Measurements from ENCODE around the gene CLIP1.
"Not testable (repeated sequence)": the region's sequence is repeated elsewhere in the genome, so short reads cannot be mapped to it uniquely, and the experiment has no call there.

CLIP1 gene

GRCh38 chr12:122399592-122400373 is 22.7 kb downstream of the CLIP1 start:
- Mint-ChIP-seq H3K9me3 (no peaks in the 10 kb centered on the region), H3K4me3 (no peak overlapping the region), H3K4me1 (ENCODE audit: low read depth in 2 of 2) (peaks cover 18 to 24% of the 10 kb centered on the region in 2 donors), H3K27ac (peak overlapping the region; percentile 29 to 81), H3K27me3 (no peaks in the 10 kb centered on the region), H3K36me3 (ENCODE audit: insufficient read depth) (peaks cover 24% of the 10 kb centered on the region)
- DNase-seq (peak; percentile 13 to 37 (median 27)), ATAC-seq (replicated peaks) (peak; percentile 80)

DNA sequence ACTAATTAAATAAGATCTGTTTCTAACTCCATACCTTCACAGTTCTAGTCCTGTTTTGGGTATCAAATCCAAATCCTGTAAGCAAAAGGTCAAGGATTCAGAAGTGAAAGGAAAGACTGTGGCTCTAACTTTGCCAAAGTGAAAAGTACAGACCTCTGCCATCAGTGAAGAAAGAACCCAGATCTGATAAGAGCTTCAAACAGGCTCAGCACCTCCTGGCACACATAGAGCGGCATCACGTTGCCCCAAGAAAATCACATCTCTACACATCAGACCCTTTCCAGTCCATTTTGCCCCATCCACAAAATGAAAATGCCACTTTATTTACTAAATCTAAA is 23.2 kb downstream of the CLIP1 start:
- H3K4me3 Mint-ChIP-seq = no peak overlapping the region
- H3K27ac Mint-ChIP-seq = peak overlapping the region; percentile 29 to 81
- peaks cover 24% of the 10 kb centered on the region for H3K36me3 Mint-ChIP-seq (ENCODE audit: insufficient read depth)

DNA sequence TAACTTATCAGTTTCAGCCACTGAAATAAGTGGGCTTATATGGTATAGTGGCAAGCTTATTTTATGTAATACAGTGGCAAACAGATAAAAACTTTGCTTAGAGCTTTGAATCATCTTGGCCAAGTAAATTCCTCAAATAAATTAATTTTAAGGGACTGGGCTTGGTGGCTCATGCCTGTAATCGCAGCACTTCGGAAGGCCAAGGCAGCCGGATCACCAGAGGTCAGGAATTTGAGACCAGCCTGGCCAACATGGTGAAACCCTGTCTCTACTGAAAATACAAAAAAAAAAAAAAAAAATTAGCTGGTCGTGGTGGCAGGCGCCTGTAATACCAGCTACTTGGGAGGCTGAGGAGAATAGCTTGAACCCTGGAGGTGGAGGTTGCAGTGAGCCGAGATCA is 24.5 kb downstream of the CLIP1 start:
- ATAC-seq (replicated peaks); H3K27ac Mint-ChIP-seq; H3K27me3 Mint-ChIP-seq; DNase-seq; H3K4me3 Mint-ChIP-seq; H3K9me3 Mint-ChIP-seq: not testable (repeated sequence)
- Mint-ChIP-seq H3K36me3 (ENCODE audit: insufficient read depth) (peaks cover 24% of the 10 kb centered on the region), H3K4me1 (ENCODE audit: low read depth in 2 of 2) (peaks cover 13 to 17% of the 10 kb centered on the region in 2 donors)

More for the DNA sequence above, 23.2 kb downstream of the CLIP1 start:
- DNase-seq (no peak), ATAC-seq (replicated peaks) (no peak)
- no peaks in the 10 kb centered on the region for H3K9me3 Mint-ChIP-seq
- peaks cover 18 to 23% of the 10 kb centered on the region in 2 donors for H3K4me1 Mint-ChIP-seq (ENCODE audit: low read depth in 2 of 2)
- no peaks in the 10 kb centered on the region for H3K27me3 Mint-ChIP-seq

GRCh38 chr12:122395319-122395718 is 27.1 kb downstream of the CLIP1 start:
- H3K9me3 Mint-ChIP-seq = no peaks in the 10 kb centered on the region
- DNase-seq (no peak), ATAC-seq (replicated peaks) (no peak)
- H3K4me1 Mint-ChIP-seq (ENCODE audit: low read depth in 2 of 2) = peaks cover 9 to 17% of the 10 kb centered on the region in 2 donors
- H3K36me3 Mint-ChIP-seq (ENCODE audit: insufficient read depth) = peaks cover 18% of the 10 kb centered on the region
- peak overlapping the region in 1 of 2 donors; percentile 36 for H3K27ac Mint-ChIP-seq
- H3K4me3 Mint-ChIP-seq = no peak overlapping the region
- no peaks in the 10 kb centered on the region for H3K27me3 Mint-ChIP-seq

DNA sequence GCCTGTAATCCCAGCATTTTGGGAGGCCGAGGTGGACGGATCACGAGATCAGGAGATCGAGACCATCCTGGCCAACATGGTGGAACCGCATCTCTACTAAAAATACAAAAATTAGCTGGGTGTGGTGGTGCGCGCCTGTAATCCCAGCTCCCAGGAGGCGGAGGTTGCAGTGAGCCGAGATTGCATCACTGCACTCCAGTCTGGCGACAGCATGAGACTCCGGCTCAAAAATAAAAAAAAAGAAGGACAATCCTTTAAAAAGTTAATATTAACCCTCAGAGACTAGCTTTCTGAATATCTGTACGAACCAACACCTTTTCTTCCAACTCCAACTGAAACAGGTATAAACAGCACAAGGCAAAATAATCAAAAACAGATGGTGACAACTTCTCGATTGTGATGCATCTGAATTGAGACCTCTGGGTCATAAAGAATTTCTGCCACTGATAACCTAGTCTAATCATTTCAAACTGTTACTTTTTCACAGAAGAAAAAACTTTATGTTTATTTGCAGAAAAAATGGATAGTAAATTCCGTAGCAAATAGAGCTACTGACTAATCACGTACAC is 27.8 kb downstream of the CLIP1 start:
- no peaks in the 10 kb centered on the region for H3K27me3 Mint-ChIP-seq
- peaks cover 8 to 13% of the 10 kb centered on the region in 2 donors for H3K4me1 Mint-ChIP-seq (ENCODE audit: low read depth in 2 of 2)
- DNase-seq = no peak
- no peak for ATAC-seq (replicated peaks)
- peaks cover 18% of the 10 kb centered on the region for H3K36me3 Mint-ChIP-seq (ENCODE audit: insufficient read depth)
- H3K27ac Mint-ChIP-seq = peak overlapping the region in 1 of 2 donors; percentile 36
- H3K4me3 Mint-ChIP-seq = no peak overlapping the region
- H3K9me3 Mint-ChIP-seq = no peaks in the 10 kb centered on the region

DNA sequence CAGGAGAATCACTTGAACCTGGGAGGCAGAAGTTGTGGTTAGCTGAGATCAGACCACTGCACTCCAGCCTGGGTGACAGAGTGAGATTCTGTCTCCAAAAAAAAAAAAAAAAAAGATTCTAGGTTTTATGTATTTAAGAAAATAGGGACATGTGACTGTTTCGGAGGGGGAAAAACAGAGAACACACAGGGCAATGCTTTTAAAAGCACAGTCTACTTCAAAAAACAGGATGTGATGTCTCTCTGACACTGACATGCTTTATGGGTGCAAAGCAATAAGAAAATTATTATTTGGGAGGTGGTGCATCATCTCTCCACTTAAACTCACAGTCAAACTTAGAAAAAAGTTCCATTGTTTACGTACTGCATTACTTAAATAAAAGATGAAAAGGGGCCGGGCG is 28.7 kb downstream of the CLIP1 start:
- H3K36me3 Mint-ChIP-seq (ENCODE audit: insufficient read depth) = peaks cover 18% of the 10 kb centered on the region
- no peaks in the 10 kb centered on the region for H3K9me3 Mint-ChIP-seq
- H3K4me1 Mint-ChIP-seq (ENCODE audit: low read depth in 2 of 2) = peaks cover 5 to 9% of the 10 kb centered on the region in 2 donors
- DNase-seq = no peak
- no peak for ATAC-seq (replicated peaks)
- no peak overlapping the region for H3K27ac Mint-ChIP-seq
- H3K4me3 Mint-ChIP-seq = no peak overlapping the region
- H3K27me3 Mint-ChIP-seq = no peaks in the 10 kb centered on the region

DNA sequence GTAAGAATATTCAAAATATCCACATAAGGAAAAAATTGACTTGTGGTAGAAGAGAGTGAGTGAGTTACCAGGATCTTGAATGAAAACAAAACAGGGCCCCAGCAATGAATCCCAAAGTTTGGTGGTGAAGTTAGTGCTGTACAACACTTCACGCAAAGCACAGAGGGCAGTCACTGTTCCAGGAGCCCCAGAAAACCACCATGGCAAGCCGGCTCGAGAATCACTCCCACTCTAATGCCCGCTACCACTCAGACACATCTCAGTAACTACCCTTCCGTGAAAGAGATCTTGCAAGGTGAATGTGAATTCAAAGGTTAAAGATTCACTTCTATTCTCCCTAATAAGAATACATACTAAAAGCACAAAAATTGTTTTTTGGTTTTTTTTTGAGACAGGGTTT is 30.1 kb downstream of the CLIP1 start:
- ATAC-seq (replicated peaks) (no peak), DNase-seq (no peak)
- H3K27me3 Mint-ChIP-seq = no peaks in the 10 kb centered on the region
- peaks cover 11% of the 10 kb centered on the region for H3K36me3 Mint-ChIP-seq (ENCODE audit: insufficient read depth)
- no peak overlapping the region for H3K4me3 Mint-ChIP-seq
- peaks cover 5 to 11% of the 10 kb centered on the region in 2 donors for H3K4me1 Mint-ChIP-seq (ENCODE audit: low read depth in 2 of 2)
- H3K27ac Mint-ChIP-seq = peak overlapping the region in 1 of 2 donors; percentile 75
- no peaks in the 10 kb centered on the region for H3K9me3 Mint-ChIP-seq

DNA sequence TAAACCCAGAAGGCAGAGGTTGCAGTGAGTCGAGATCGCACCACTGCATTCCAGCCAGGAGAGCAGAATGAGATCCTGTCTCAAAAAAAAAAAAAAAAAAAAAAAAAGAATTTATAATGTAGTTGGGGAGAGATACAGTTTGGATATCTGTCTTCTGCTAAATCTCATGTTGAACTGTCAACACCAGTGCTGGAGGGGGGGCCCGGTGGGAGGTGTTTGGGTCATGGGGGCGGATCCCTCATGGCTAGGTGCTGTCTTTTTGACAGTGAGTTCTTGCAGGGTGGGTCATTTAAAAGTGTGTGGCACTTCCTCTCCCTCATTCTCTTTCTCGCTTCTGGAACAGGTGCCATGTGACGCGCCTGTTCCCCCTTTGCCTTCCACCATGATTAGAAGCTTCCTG is 32.8 kb downstream of the CLIP1 start:
- Mint-ChIP-seq H3K9me3 (no peaks in the 10 kb centered on the region), H3K36me3 (ENCODE audit: insufficient read depth) (no peaks in the 10 kb centered on the region), H3K4me3 (no peak overlapping the region), H3K27me3 (no peaks in the 10 kb centered on the region), H3K27ac (no peak overlapping the region), H3K4me1 (ENCODE audit: low read depth in 2 of 2) (peaks cover 11 to 20% of the 10 kb centered on the region in 2 donors)
- DNase-seq = no peak
- no peak for ATAC-seq (replicated peaks)

DNA sequence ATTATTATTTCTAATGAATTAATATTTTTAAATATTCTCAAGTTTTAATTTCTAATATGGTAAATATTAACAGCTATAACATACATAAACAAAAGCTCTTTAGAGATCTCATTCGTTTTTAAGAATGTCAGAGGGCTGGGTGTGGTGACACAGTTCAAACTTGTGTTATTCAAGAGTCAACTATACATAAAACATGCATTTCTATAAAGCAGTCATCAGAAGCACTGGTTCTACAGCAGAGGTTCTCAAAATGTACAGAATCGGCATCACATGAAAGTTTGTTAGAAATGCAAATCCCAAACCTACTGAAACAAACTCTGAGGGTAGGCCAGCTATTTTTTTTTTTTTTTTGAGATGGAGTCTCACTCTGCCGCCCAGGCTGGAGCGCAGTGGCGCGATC is 34.6 kb downstream of the CLIP1 start:
- H3K4me1 Mint-ChIP-seq (ENCODE audit: low read depth in 2 of 2) = peaks cover 11 to 20% of the 10 kb centered on the region in 2 donors
- no peak for ATAC-seq (replicated peaks)
- DNase-seq = no peak
- no peaks in the 10 kb centered on the region for H3K9me3 Mint-ChIP-seq
- H3K4me3 Mint-ChIP-seq = no peak overlapping the region
- H3K27ac Mint-ChIP-seq = no peak overlapping the region
- peaks cover 3% of the 10 kb centered on the region for H3K36me3 Mint-ChIP-seq (ENCODE audit: insufficient read depth)
- H3K27me3 Mint-ChIP-seq = no peaks in the 10 kb centered on the region

DNA sequence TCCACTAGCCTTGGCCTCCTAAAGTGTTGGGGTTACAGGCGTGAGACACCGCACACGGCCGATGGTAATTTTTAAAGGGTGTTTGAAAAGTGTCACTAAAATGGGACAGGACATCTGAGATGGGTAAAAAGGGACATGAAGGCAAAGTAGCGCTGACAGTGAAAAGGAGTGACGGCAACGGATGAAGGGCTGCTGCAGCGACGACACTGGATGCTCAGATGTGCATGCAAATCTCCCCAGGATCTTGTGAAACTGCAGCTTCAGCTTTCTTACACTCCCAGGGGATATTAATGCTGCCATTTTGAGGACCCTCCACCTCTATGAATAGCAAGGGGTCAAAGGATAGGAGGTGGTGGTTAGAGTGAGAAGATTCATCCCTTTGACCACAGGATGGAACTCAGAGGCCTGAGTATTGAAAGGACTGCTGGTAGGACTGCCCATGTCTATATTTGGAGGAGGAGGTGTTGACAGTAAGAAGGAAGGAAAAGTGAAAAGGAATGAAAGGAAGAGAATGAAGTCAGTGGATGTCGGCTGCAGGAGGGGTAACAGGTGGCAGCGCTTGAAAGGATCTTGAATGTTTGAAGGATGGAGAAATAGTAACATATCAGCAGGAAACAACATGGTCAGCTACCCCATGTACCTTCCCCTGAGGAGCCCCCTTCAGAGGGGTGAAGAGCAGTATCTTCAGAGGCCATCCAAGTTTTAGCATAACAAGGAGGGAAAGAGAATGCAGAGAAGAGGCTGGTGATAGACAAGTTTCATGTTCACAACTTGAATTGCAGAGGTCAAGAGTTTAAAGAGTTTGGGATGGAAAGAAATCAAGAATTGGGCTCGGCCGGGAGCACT is 37.1 kb downstream of the CLIP1 start:
- Mint-ChIP-seq H3K27ac (no peak overlapping the region), H3K27me3 (no peaks in the 10 kb centered on the region), H3K4me1 (ENCODE audit: low read depth in 2 of 2) (peaks cover 8 to 14% of the 10 kb centered on the region in 2 donors), H3K36me3 (ENCODE audit: insufficient read depth) (peaks cover 19% of the 10 kb centered on the region), H3K4me3 (no peak overlapping the region), H3K9me3 (no peaks in the 10 kb centered on the region)
- DNase-seq (no peak), ATAC-seq (replicated peaks) (no peak)

- peaks cover 44% of the 10 kb centered on the region for H3K36me3 Mint-ChIP-seq (ENCODE audit: insufficient read depth)
- DNase-seq (no peak), ATAC-seq (replicated peaks) (no peak)
- no peak overlapping the region for H3K4me3 Mint-ChIP-seq
- no peaks in the 10 kb centered on the region for H3K9me3 Mint-ChIP-seq
- H3K4me1 Mint-ChIP-seq (ENCODE audit: low read depth in 2 of 2) = peaks cover 6 to 9% of the 10 kb centered on the region in 2 donors
- peak overlapping the region in 1 of 2 donors; percentile 93 for H3K27ac Mint-ChIP-seq
- H3K27me3 Mint-ChIP-seq = no peaks in the 10 kb centered on the region
Measured at GRCh38 chr12:122382919-122383350, 39.5 kb downstream of the CLIP1 start.

GRCh38 chr12:122381021-122381420 is 41.4 kb downstream of the CLIP1 start:
- peaks cover 63% of the 10 kb centered on the region for H3K36me3 Mint-ChIP-seq (ENCODE audit: insufficient read depth)
- peaks cover 4 to 9% of the 10 kb centered on the region in 2 donors for H3K4me1 Mint-ChIP-seq (ENCODE audit: low read depth in 2 of 2)
- no peak overlapping the region for H3K4me3 Mint-ChIP-seq
- no peaks in the 10 kb centered on the region for H3K9me3 Mint-ChIP-seq
- DNase-seq = no peak
- no peak for ATAC-seq (replicated peaks)
- peak overlapping the region in 1 of 2 donors; percentile 66 for H3K27ac Mint-ChIP-seq
- H3K27me3 Mint-ChIP-seq = no peaks in the 10 kb centered on the region

- not testable (repeated sequence) for H3K9me3 Mint-ChIP-seq; H3K4me3 Mint-ChIP-seq; H3K4me1 Mint-ChIP-seq (ENCODE audit: low read depth in 2 of 2); ATAC-seq (replicated peaks); H3K27me3 Mint-ChIP-seq; H3K27ac Mint-ChIP-seq; DNase-seq
- H3K36me3 Mint-ChIP-seq (ENCODE audit: insufficient read depth) = peaks cover 80% of the 10 kb centered on the region
Measured at GRCh38 chr12:122376751-122377150, 45.7 kb downstream of the CLIP1 start.

All from effector memory CD8-positive, alpha-beta T cell (primary cell).